ENCODE data around the gene MTCL3.
"Not testable (repeated sequence)": the region's sequence is repeated elsewhere in the genome, so short reads cannot be mapped to it uniquely, and the experiment has no call there.

The MTCL3 gene

GRCh38 chr6:127434651-127435050 is 84.5 kb downstream of the MTCL3 start:
- no peak for DNase-seq (ENCODE audit: low read depth, low spot score)

- DNase-seq (ENCODE audit: low read depth, low spot score) = not testable (repeated sequence)
These were observed 90.6 kb downstream of the MTCL3 start for GRCh38 chr6:127428562-127428961.

GRCh38 chr6:127423921-127424320 is 95.2 kb downstream of the MTCL3 start:
- DNase-seq (ENCODE audit: low read depth, low spot score) = no peak

Measured in smooth muscle cell of the brain vasculature (primary cell).